ENCODE data around the gene STOX1. TPM values are rescaled to one million over a fixed set of nuclear protein-coding genes. Genes with fewer than 3 reads are reported as not detected.
"Not testable (repeated sequence)": the region's sequence is repeated elsewhere in the genome, so short reads cannot be mapped to it uniquely, and the experiment has no call there.

The STOX1 gene
- total RNA-seq, 1 donor from 2014 or later: 8.7 TPM

GRCh38 chr10:68837626-68838322 is 10.4 kb downstream of the STOX1 start:
- Mint-ChIP-seq H3K27me3 (ENCODE audit: low read depth) (no peaks in the 10 kb centered on the region), H3K4me1 (peaks cover 7% of the 10 kb centered on the region), H3K9me3 (no peaks in the 10 kb centered on the region), H3K4me3 (no peak overlapping the region), H3K36me3 (ENCODE audit: low read depth) (no peaks in the 10 kb centered on the region), H3K27ac (ENCODE audit: unreplicated experiment) (no peak overlapping the region)
- no peak for DNase-seq (ENCODE audit: low read depth, low spot score)
- TF ChIP-seq, protein P1, sequence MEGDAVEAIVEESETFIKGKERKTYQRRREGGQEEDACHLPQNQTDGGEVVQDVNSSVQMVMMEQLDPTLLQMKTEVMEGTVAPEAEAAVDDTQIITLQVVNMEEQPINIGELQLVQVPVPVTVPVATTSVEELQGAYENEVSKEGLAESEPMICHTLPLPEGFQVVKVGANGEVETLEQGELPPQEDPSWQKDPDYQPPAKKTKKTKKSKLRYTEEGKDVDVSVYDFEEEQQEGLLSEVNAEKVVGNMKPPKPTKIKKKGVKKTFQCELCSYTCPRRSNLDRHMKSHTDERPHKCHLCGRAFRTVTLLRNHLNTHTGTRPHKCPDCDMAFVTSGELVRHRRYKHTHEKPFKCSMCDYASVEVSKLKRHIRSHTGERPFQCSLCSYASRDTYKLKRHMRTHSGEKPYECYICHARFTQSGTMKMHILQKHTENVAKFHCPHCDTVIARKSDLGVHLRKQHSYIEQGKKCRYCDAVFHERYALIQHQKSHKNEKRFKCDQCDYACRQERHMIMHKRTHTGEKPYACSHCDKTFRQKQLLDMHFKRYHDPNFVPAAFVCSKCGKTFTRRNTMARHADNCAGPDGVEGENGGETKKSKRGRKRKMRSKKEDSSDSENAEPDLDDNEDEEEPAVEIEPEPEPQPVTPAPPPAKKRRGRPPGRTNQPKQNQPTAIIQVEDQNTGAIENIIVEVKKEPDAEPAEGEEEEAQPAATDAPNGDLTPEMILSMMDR (conservative IDR thresholded peaks at IDR 0.05): no peak

GRCh38 chr10:68840650-68841049 is 13.3 kb downstream of the STOX1 start:
- H3K9me3 Mint-ChIP-seq; H3K27me3 Mint-ChIP-seq (ENCODE audit: low read depth); H3K36me3 Mint-ChIP-seq (ENCODE audit: low read depth); DNase-seq (ENCODE audit: low read depth, low spot score); H3K4me1 Mint-ChIP-seq; H3K4me3 Mint-ChIP-seq: not testable (repeated sequence)
- H3K27ac Mint-ChIP-seq (ENCODE audit: unreplicated experiment): peak overlapping the region; percentile 19

GRCh38 chr10:68848281-68848680 is 20.9 kb downstream of the STOX1 start:
- Mint-ChIP-seq H3K9me3 (no peaks in the 10 kb centered on the region), H3K27ac (ENCODE audit: unreplicated experiment) (no peak overlapping the region), H3K36me3 (ENCODE audit: low read depth) (no peaks in the 10 kb centered on the region), H3K4me1 (peaks cover 4% of the 10 kb centered on the region), H3K27me3 (ENCODE audit: low read depth) (no peaks in the 10 kb centered on the region), H3K4me3 (no peak overlapping the region)
- no peak for DNase-seq (ENCODE audit: low read depth, low spot score)
- TF ChIP-seq, protein P1 (conservative IDR thresholded peaks at IDR 0.05): no peak

DNA sequence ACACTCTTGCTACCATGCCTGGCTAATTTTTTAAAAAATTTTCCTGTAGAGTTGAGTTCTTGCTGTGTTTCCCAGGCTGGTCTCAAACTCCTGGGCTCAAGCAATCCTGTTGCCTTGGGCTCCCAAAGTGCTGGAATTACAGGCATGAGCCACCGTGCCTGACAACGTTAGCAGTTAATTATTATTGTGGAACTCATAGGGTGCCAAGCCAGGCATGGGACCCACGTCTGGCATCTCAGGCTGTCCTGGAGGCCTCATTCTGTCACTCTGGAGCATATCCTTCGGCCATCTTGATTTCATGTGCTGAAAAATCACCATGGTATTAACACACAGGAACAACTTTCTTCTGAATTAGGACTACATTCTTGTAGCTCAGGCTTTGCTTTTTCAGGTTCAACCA is 21.5 kb downstream of the STOX1 start:
- no peak for DNase-seq (ENCODE audit: low read depth, low spot score)
- H3K4me3 Mint-ChIP-seq: no peak overlapping the region
- H3K27me3 Mint-ChIP-seq (ENCODE audit: low read depth): no peaks in the 10 kb centered on the region
- H3K9me3 Mint-ChIP-seq: no peaks in the 10 kb centered on the region
- H3K36me3 Mint-ChIP-seq (ENCODE audit: low read depth): no peaks in the 10 kb centered on the region
- peaks cover 4% of the 10 kb centered on the region for H3K4me1 Mint-ChIP-seq
- peak overlapping the region; percentile 20 for H3K27ac Mint-ChIP-seq (ENCODE audit: unreplicated experiment)
- TF ChIP-seq, protein P1 (conservative IDR thresholded peaks at IDR 0.05): no peak

GRCh38 chr10:68856352-68856751 is 29.0 kb downstream of the STOX1 start:
- TF ChIP-seq, protein P1 (conservative IDR thresholded peaks at IDR 0.05): no peak
- no peak overlapping the region for H3K4me3 Mint-ChIP-seq
- H3K36me3 Mint-ChIP-seq (ENCODE audit: low read depth): peaks cover 13% of the 10 kb centered on the region
- DNase-seq (ENCODE audit: low read depth, low spot score): no peak
- H3K4me1 Mint-ChIP-seq: no peaks in the 10 kb centered on the region
- no peaks in the 10 kb centered on the region for H3K27me3 Mint-ChIP-seq (ENCODE audit: low read depth)
- no peak overlapping the region for H3K27ac Mint-ChIP-seq (ENCODE audit: unreplicated experiment)
- peaks cover 12% of the 10 kb centered on the region for H3K9me3 Mint-ChIP-seq

DNA sequence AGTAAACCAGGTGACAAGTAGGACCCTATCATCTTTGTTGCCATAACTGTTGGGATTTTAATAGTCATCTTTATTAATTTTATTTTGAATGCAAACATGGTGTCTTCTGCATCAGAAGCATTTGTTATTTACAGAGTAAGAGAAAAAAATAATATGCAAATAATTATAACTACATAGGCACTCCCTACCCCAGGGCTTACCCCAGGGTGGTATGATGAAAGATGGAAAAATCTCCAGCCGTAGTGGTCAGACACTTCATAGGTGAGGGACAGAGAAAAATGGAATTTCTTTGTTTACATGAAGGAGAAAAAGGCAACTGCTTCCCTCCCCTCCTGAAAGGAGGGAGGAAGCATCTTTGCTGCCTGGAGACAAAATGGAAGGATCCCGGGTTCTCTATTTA is 29.7 kb downstream of the STOX1 start:
- H3K36me3 Mint-ChIP-seq (ENCODE audit: low read depth): peaks cover 18% of the 10 kb centered on the region
- TF ChIP-seq, protein P1 (conservative IDR thresholded peaks at IDR 0.05): no peak
- H3K4me3 Mint-ChIP-seq: no peak overlapping the region
- no peaks in the 10 kb centered on the region for H3K27me3 Mint-ChIP-seq (ENCODE audit: low read depth)
- no peak overlapping the region for H3K27ac Mint-ChIP-seq (ENCODE audit: unreplicated experiment)
- H3K4me1 Mint-ChIP-seq: no peaks in the 10 kb centered on the region
- DNase-seq (ENCODE audit: low read depth, low spot score): no peak
- H3K9me3 Mint-ChIP-seq: peaks cover 13% of the 10 kb centered on the region
